HepG2 (cell line): ENCODE results near the gene COL4A2. TPM values are rescaled to one million over a fixed set of nuclear protein-coding genes. Genes with fewer than 3 reads are reported as not detected.

ENCODE experiments used
- ATAC-seq: fragments of 200-7000 bp; cut with Tn5 transposase; 3 replicates; pipeline ENCODE4 v1.9.1; 2020; ENCODE audit warnings: mild to moderate bottlenecking, moderate library complexity
- BruUV-seq: library from RNA; stranded (reverse); fragments of 400-500 nt; replicated peaks from 2 replicates; lab custom pipeline; 2021; lab: Mats Ljungman, UMichigan
- CTCF ChIA-PET: fragments of 300-600 bp; formaldehyde crosslinking; extraction: SDS; loops from one replicate; lab custom pipeline; 2021; ENCODE audit warnings: low total read pairs, inconsistent platforms, low intra/inter-chr PET ratio; lab: Yijun Ruan, JAX
- POLR2A ChIA-PET: fragments of 350-600 bp; sonication (Branson Sonifier 250); formaldehyde crosslinking; loops from one replicate; lab custom pipeline; 2020; ENCODE audit warnings: antibody characterized with exemption, inconsistent platforms; lab: Yijun Ruan, JAX
- DNase-seq: peaks from one replicate; pipeline ENCODE4 v3.0.0-alpha.2; 2015; ENCODE audit warnings: low spot score
- FAIRE-seq: peaks from 3 replicates; lab custom pipeline; 2011; peaks lifted over from hg19 to GRCh38; lab: Jason Lieb, UNC
- H2AFZ ChIP-seq: one replicate; pipeline ENCODE4 v1.6.1; 2011; ENCODE audit warnings: low read length, inconsistent platforms
- H3K27ac ChIP-seq: fragments of 300-600 bp; 3 replicates; pipeline ENCODE4 v1.8.0; 2011; ENCODE audit warnings: mixed run types, mild to moderate bottlenecking, mixed read lengths, low read length, inconsistent platforms; ENCODE audit not compliant: insufficient read depth; ENCODE audit errors: extremely low read length
- H3K27me3 ChIP-seq, 2 experiments: fragments of 200-600 bp in 1 of 2; 2 replicates in 1 of 2; 3 replicates in 1 of 2; pipeline versions ENCODE4 v1.6.0 to v1.8.0; 2011; ENCODE audit warnings: low read length in 2 of 2, mild to moderate bottlenecking in 2 of 2, moderate library complexity in 2 of 2, inconsistent platforms in 1 of 2; ENCODE audit not compliant: insufficient read depth in 2 of 2, control insufficient read depth in 1 of 2
- H3K36me3 ChIP-seq, 2 experiments: fragments of 200-600 bp in 1 of 2; replicated peaks in 1 of 2; 2 replicates in 1 of 2; 3 replicates in 1 of 2; pipeline versions ENCODE4 v1.5.1 to v1.8.0; 2011; ENCODE audit warnings: low read length in 2 of 2, inconsistent platforms in 1 of 2; ENCODE audit not compliant: insufficient read depth in 2 of 2, control insufficient read depth in 1 of 2
- H3K4me1 ChIP-seq: 2 replicates; pipeline ENCODE4 v1.5.1; 2012; ENCODE audit warnings: low read length, inconsistent platforms; ENCODE audit not compliant: insufficient read depth
- H3K4me2 ChIP-seq: 2 replicates; pipeline ENCODE4 v1.6.0; 2011; ENCODE audit warnings: low read depth, low read length, inconsistent platforms
- H3K4me3 ChIP-seq, 3 experiments: fragments of 200-600 bp in 1 of 3; sonication (generic), shearing (Covaris generic) in 1 of 3; replicated peaks in 1 of 3; 2 replicates each; pipeline ENCODE4 v1.5.1; 2011 to 2016; ENCODE audit warnings: low read length in 3 of 3, inconsistent platforms in 2 of 3, low read depth in 2 of 3, mild to moderate bottlenecking in 2 of 3, control low read depth in 1 of 3, mixed read lengths in 1 of 3; ENCODE audit not compliant: insufficient read depth in 1 of 3
- H3K79me2 ChIP-seq: one replicate; pipeline ENCODE4 v1.6.1; 2011; ENCODE audit warnings: low read length, inconsistent platforms; ENCODE audit not compliant: insufficient read depth
- H3K9ac ChIP-seq: 2 replicates; pipeline ENCODE4 v1.6.0; 2011; ENCODE audit warnings: mild to moderate bottlenecking, low read depth, low read length, inconsistent platforms; ENCODE audit not compliant: insufficient read depth
- H3K9me3 ChIP-seq: 2 replicates; pipeline ENCODE4 v1.5.1; 2012; ENCODE audit warnings: mild to moderate bottlenecking, low read length
- H4K20me1 ChIP-seq: 2 replicates; pipeline ENCODE4 v1.6.0; 2011; ENCODE audit warnings: inconsistent platforms, mild to moderate bottlenecking, low read length, moderate library complexity; ENCODE audit not compliant: insufficient read depth
- ARID2 ChIP-seq: sonication (generic); formaldehyde crosslinking; IDR thresholded peaks from 2 replicates; pipeline ENCODE4 v1.8.1; 2022; ENCODE audit warnings: mild to moderate bottlenecking, missing genetic modification reagents, borderline replicate concordance
- DDIT3 ChIP-seq: sonication (generic); formaldehyde crosslinking; IDR thresholded peaks from 2 replicates; pipeline ENCODE4 v1.4.0; 2020; ENCODE audit warnings: mild to moderate bottlenecking, missing genetic modification reagents
- GLI4 ChIP-seq: sonication (generic); formaldehyde crosslinking; IDR thresholded peaks from 2 replicates; pipeline ENCODE4 v1.5.1; 2020; ENCODE audit warnings: missing genetic modification reagents, mild to moderate bottlenecking, moderate library complexity, borderline replicate concordance
- GZF1 ChIP-seq: sonication (generic); formaldehyde crosslinking; IDR thresholded peaks from 2 replicates; pipeline ENCODE4 v1.5.1; 2020; ENCODE audit warnings: mild to moderate bottlenecking, missing genetic modification reagents
- HNRNPK ChIP-seq: fragments of 200-400 bp; formaldehyde crosslinking; IDR thresholded peaks from 2 replicates; pipeline ENCODE4 v1.6.1; 2018; ENCODE audit warnings: low read length, low read depth, moderate library complexity, mild to moderate bottlenecking; ENCODE audit not compliant: poor library complexity, severe bottlenecking
- JUN ChIP-seq: sonication (generic); formaldehyde crosslinking; IDR thresholded peaks from 2 replicates; pipeline ENCODE4 v1.4.0; 2020; ENCODE audit warnings: mild to moderate bottlenecking, missing genetic modification reagents
- KLF13 ChIP-seq: sonication (generic); formaldehyde crosslinking; IDR thresholded peaks from 2 replicates; pipeline ENCODE4 v1.4.0; 2020; ENCODE audit warnings: mild to moderate bottlenecking, missing genetic modification reagents
- RELA ChIP-seq: sonication (generic); formaldehyde crosslinking; IDR thresholded peaks from 2 replicates; pipeline ENCODE4 v1.4.0; 2020; ENCODE audit warnings: missing genetic modification reagents
- ZNF143 ChIP-seq: sonication (generic); formaldehyde crosslinking; IDR thresholded peaks from 2 replicates; pipeline ENCODE4 v1.4.0; 2020; ENCODE audit warnings: missing genetic modification reagents
- ZNF280B ChIP-seq: sonication (generic); formaldehyde crosslinking; IDR thresholded peaks from 2 replicates; pipeline ENCODE4 v1.5.0; 2020; ENCODE audit warnings: missing genetic modification reagents, mild to moderate bottlenecking, borderline replicate concordance
- ZNF510 ChIP-seq: sonication (generic); formaldehyde crosslinking; IDR thresholded peaks from 2 replicates; pipeline ENCODE4 v1.4.0; 2020; ENCODE audit warnings: low read depth, mild to moderate bottlenecking, missing genetic modification reagents
- ZNF691 ChIP-seq: sonication (generic); formaldehyde crosslinking; IDR thresholded peaks from 2 replicates; pipeline ENCODE4 v1.4.0; 2020; ENCODE audit warnings: missing genetic modification reagents, low read depth, mild to moderate bottlenecking, borderline replicate concordance
- WGBS: methylation state at CpG from one replicate; pipeline ENCODE4 v1.1.6; 2017; ENCODE audit warnings: low lambda C conversion rate; 5-methylcytosine and 5-hydroxymethylcytosine counted together
- in situ Hi-C: cut with HindIII; loops from 2 replicates; pipeline ENCODE4 v1.10.0; 2017; ENCODE audit warnings: low pct_unique_long_range_greater_than_20kb; ENCODE audit not compliant: extremely low pct_ligation_motif_present
- intact Hi-C: fragments of 100-400 bp; cut with micrococcal nuclease; formaldehyde crosslinking; loops from one replicate; pipeline ENCODE4 v1.10.0; 2022; ENCODE audit not compliant: unreplicated experiment
- polyA plus RNA-seq, 8 experiments: library from polyadenylated mRNA; depleted of rRNA in 3 of 8; stranded (reverse) in 7 of 8; unstranded in 1 of 8; fragments of >200 nt; fragmentation: Illumina TruSeq in 4 of 8; extraction: Trizol in 4 of 8; gene quantifications; 2 replicates each; pipeline versions ENCODE4 v1.2.1 to v1.2.3, GENCODE V29; 2011 to 2016; ENCODE audit warnings: low read depth in 4 of 8, missing spikeins in 1 of 8, mixed read lengths in 1 of 8; ENCODE audit not compliant: insufficient read depth in 1 of 8
- total RNA-seq, 5 experiments: library from RNA; depleted of rRNA; stranded (reverse); fragments of >200 nt; fragmentation: Illumina TruSeq; extraction: Trizol; gene quantifications; 2 replicates each; pipeline ENCODE4 v1.2.3, GENCODE V29; 2016; ENCODE audit warnings: low read depth in 1 of 5
- TF ChIP-seq, protein P1 (sequence below): fragments of 450-650 bp; IDR thresholded peaks from 2 replicates; pipeline ENCODE4 v1.6.1; 2016
- TF ChIP-seq, protein P2 (sequence below): sonication (generic); formaldehyde crosslinking; IDR thresholded peaks from 2 replicates; pipeline ENCODE4 v1.5.0; 2020; ENCODE audit warnings: missing genetic modification reagents

The COL4A2 gene
- total and polyA plus RNA-seq, 2 of the 13 experiments (the other 11 are each of a cell fraction or from before 2014, with no cell fraction given): 0.22 to 1.9 TPM

DNA sequence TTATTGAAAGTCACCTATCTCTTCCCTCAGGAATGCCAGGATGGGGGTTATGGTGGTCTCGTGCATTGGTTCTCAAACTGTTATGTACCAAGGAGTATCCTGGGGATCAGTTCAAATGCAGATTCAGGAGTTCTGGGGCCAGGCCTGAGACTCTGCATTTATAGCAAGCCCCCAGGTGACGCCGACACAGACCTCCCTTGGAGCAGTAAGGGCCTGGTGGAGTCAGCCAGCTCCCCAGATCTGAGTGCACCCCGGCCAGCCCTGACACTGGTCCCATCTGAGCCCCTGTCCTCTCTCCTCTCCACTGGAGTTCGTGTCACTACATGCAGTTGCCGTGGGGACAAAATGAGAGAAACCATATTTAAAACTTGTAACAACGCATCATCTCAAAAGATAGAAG lies 112.9 kb downstream of the COL4A2 start:
- no peaks in the 10 kb centered on the region for H3K79me2 ChIP-seq
- no peak overlapping the region for H2AFZ ChIP-seq
- H3K9me3 ChIP-seq: no peaks in the 10 kb centered on the region
- FAIRE-seq (no peak), DNase-seq (no peak), ATAC-seq (no peak)
- H3K4me1 ChIP-seq: no peaks in the 10 kb centered on the region
- H4K20me1 ChIP-seq: no peaks in the 10 kb centered on the region
- H3K27ac ChIP-seq: no peak overlapping the region
- H3K27me3 ChIP-seq: peaks cover 0 to 37% of the 10 kb centered on the region in 2 experiments; a peak in 2 of 5 replicates
- CTCF ChIA-PET: no interaction called here
- BruUV-seq: no TSS peak
- no peak overlapping the region for H3K9ac ChIP-seq
- no peak overlapping the region for H3K4me2 ChIP-seq
- TF ChIP-seq, protein P1, sequence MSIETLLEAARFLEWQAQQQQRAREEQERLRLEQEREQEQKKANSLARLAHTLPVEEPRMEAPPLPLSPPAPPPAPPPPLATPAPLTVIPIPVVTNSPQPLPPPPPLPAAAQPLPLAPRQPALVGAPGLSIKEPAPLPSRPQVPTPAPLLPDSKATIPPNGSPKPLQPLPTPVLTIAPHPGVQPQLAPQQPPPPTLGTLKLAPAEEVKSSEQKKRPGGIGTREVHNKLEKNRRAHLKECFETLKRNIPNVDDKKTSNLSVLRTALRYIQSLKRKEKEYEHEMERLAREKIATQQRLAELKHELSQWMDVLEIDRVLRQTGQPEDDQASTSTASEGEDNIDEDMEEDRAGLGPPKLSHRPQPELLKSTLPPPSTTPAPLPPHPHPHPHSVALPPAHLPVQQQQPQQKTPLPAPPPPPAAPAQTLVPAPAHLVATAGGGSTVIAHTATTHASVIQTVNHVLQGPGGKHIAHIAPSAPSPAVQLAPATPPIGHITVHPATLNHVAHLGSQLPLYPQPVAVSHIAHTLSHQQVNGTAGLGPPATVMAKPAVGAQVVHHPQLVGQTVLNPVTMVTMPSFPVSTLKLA: no peak
- TF ChIP-seq GZF1 (CRISPR knock-in tag) (no peak), RELA (no peak), ZNF691 (no peak), ARID2 (no peak), JUN (CRISPR knock-in tag) (no peak), ZNF143 (CRISPR knock-in tag) (no peak), KLF13 (CRISPR knock-in tag) (no peak), ZNF280B (CRISPR knock-in tag) (no peak), DDIT3 (CRISPR knock-in tag) (no peak), GLI4 (CRISPR knock-in tag) (no peak), ZNF510 (CRISPR knock-in tag) (no peak), HNRNPK (no peak)
- TF ChIP-seq, protein P2, sequence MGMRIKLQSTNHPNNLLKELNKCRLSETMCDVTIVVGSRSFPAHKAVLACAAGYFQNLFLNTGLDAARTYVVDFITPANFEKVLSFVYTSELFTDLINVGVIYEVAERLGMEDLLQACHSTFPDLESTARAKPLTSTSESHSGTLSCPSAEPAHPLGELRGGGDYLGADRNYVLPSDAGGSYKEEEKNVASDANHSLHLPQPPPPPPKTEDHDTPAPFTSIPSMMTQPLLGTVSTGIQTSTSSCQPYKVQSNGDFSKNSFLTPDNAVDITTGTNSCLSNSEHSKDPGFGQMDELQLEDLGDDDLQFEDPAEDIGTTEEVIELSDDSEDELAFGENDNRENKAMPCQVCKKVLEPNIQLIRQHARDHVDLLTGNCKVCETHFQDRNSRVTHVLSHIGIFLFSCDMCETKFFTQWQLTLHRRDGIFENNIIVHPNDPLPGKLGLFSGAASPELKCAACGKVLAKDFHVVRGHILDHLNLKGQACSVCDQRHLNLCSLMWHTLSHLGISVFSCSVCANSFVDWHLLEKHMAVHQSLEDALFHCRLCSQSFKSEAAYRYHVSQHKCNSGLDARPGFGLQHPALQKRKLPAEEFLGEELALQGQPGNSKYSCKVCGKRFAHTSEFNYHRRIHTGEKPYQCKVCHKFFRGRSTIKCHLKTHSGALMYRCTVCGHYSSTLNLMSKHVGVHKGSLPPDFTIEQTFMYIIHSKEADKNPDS (CRISPR knock-in tag): no peak
- in situ Hi-C loops: loop anchor here (25.0 kb wide), 1 partner anchor 1458 kb away; no protein-coding TSS in a partner anchor
- intact Hi-C loops: no loop called here
- POLR2A ChIA-PET: no interaction called here
- H3K36me3 ChIP-seq: no peaks in the 10 kb centered on the region
- WGBS: 47% methylated on average over 7 of the region's 7 CpGs
- no peak overlapping the region for H3K4me3 ChIP-seq
